Adrenal gland (tissue), 5 donors: ENCODE data around the gene PSG11.
"Not testable (repeated sequence)": the region's sequence is repeated elsewhere in the genome, so short reads cannot be mapped to it uniquely, and the experiment has no call there.

ENCODE experiments used
- CTCF ChIP-seq, 6 experiments: fragments of 450-650 bp in 4 of 6; fragments of 200-600 bp in 2 of 6; sonication (generic) in 1 of 6; IDR thresholded peaks; 1 replicate in 5 of 6; 2 replicates in 1 of 6; pipeline versions ENCODE4 v1.5.1 to v1.8.0; 2016 to 2021; ENCODE audit warnings: antibody characterized with exemption in 6 of 6, mild to moderate bottlenecking in 2 of 6, moderate library complexity in 1 of 6
- POLR2A ChIP-seq, 2 donors: fragments of 450-650 bp; IDR thresholded peaks; one replicate each; pipeline ENCODE4 v1.6.1; 2017; ENCODE audit warnings: antibody characterized with exemption in 2 of 2, mild to moderate bottlenecking in 2 of 2, moderate library complexity in 1 of 2
- donor health status: DM: no; HTN: no; CAD: no.

- not testable (repeated sequence) for TF ChIP-seq CTCF, POLR2A (IDR thresholded peaks at IDR 0.05)
These were observed 4.6 kb downstream of the PSG11 start for GRCh38 chr19:43021629-43022028.
